MCF 10A (cell line): ENCODE data around the gene FAM181A. TPM values are rescaled to one million over a fixed set of nuclear protein-coding genes. Genes with fewer than 3 reads are reported as not detected.

ENCODE experiments used
- BruUV-seq: library from RNA; stranded (reverse); fragments of 400-500 nt; replicated peaks from 2 replicates; lab custom pipeline; 2021; lab: Mats Ljungman, UMichigan
- CTCF ChIA-PET: fragments of 300-600 bp; sonication (Branson Sonifier 250); formaldehyde crosslinking; extraction: SDS; loops from one replicate; lab custom pipeline; 2021; ENCODE audit warnings: antibody characterized with exemption, inconsistent platforms; lab: Yijun Ruan, JAX
- POLR2A ChIA-PET: fragments of 300-600, 350-650 bp; sonication (Branson Sonifier 250); formaldehyde crosslinking; extraction: SDS; loops from one replicate; lab custom pipeline; 2020; ENCODE audit warnings: antibody characterized with exemption, inconsistent platforms; lab: Yijun Ruan, JAX
- DNase-seq: peaks from one replicate; pipeline ENCODE4 v3.0.0-alpha.2; 2018; ENCODE audit not compliant: unreplicated experiment
- H3K27ac Mint-ChIP-seq: one replicate; pipeline ENCODE4 v1.8.0; 2022; ENCODE audit warnings: mild to moderate bottlenecking, low read depth, mixed read lengths; ENCODE audit not compliant: unreplicated experiment
- H3K27me3 Mint-ChIP-seq: one replicate; pipeline ENCODE4 v1.8.0; 2022; ENCODE audit warnings: mixed read lengths; ENCODE audit not compliant: insufficient read depth, unreplicated experiment
- H3K36me3 Mint-ChIP-seq: one replicate; pipeline ENCODE4 v1.8.0; 2022; ENCODE audit warnings: mild to moderate bottlenecking, moderate library complexity, mixed read lengths; ENCODE audit not compliant: insufficient read depth, unreplicated experiment
- H3K4me1 Mint-ChIP-seq: one replicate; pipeline ENCODE4 v1.8.0; 2022; ENCODE audit warnings: mixed read lengths; ENCODE audit not compliant: insufficient read depth, unreplicated experiment
- H3K4me3 Mint-ChIP-seq: one replicate; pipeline ENCODE4 v1.8.0; 2022; ENCODE audit warnings: mild to moderate bottlenecking, moderate library complexity, mixed read lengths; ENCODE audit not compliant: unreplicated experiment
- H3K9me3 Mint-ChIP-seq: one replicate; pipeline ENCODE4 v1.8.0; 2022; ENCODE audit warnings: mixed read lengths; ENCODE audit not compliant: unreplicated experiment
- CTCF ChIP-seq: fragments of 200-600 bp; IDR thresholded peaks from one replicate; pipeline ENCODE4 v1.8.0; 2022; ENCODE audit warnings: antibody characterized with exemption, mild to moderate bottlenecking; ENCODE audit not compliant: unreplicated experiment
- intact Hi-C: fragments of 100-400 bp; cut with micrococcal nuclease; formaldehyde crosslinking; loops from 2 replicates; pipeline ENCODE4 v1.14.1; 2022
- total RNA-seq: library from RNA; stranded (reverse); gene quantifications from 2 replicates; pipeline ENCODE4 v1.2.3, GENCODE V29; 2022

FAM181A gene
- total RNA-seq, 1 experiment from 2014 or later = not detected

- Mint-ChIP-seq H3K27ac (no peak overlapping the region), H3K4me1 (peaks cover 13% of the 10 kb centered on the region), H3K4me3 (no peak overlapping the region), H3K27me3 (no peaks in the 10 kb centered on the region), H3K9me3 (peaks cover 8% of the 10 kb centered on the region), H3K36me3 (no peaks in the 10 kb centered on the region)
- BruUV-seq = no TSS peak
- TF ChIP-seq CTCF = no peak
- POLR2A ChIA-PET = interaction anchor here (1.4 kb wide), 1 partner anchor 28 kb away, joined by 3 read pairs; no protein-coding TSS in a partner anchor
- intact Hi-C loops = no loop called here
- peak; percentile 32 for DNase-seq
- CTCF ChIA-PET = interaction anchor here (0.5 kb wide), 1 partner anchor 464 kb away, joined by 3 read pairs; no protein-coding TSS in a partner anchor
Measured at GRCh38 chr14:93965287-93965821, 38.2 kb downstream of the FAM181A start.

- no peak overlapping the region for H3K4me3 Mint-ChIP-seq
- DNase-seq = no peak
- H3K27ac Mint-ChIP-seq = no peak overlapping the region
- ChIA-PET CTCF (no interaction called here), POLR2A (interaction anchor here (1.4 kb wide), 1 partner anchor 29 kb away, joined by 3 read pairs; no protein-coding TSS in a partner anchor)
- peaks cover 8% of the 10 kb centered on the region for H3K9me3 Mint-ChIP-seq
- no peak for TF ChIP-seq CTCF
- H3K4me1 Mint-ChIP-seq = peaks cover 13% of the 10 kb centered on the region
- no peaks in the 10 kb centered on the region for H3K27me3 Mint-ChIP-seq
- intact Hi-C loops = no loop called here
- BruUV-seq = no TSS peak
- H3K36me3 Mint-ChIP-seq = no peaks in the 10 kb centered on the region
Measured at GRCh38 chr14:93965946-93966474, 38.9 kb downstream of the FAM181A start.

- CTCF ChIA-PET = interaction anchor here (1.0 kb wide), 1 partner anchor 28 kb away, joined by 3 read pairs; no protein-coding TSS in a partner anchor
- POLR2A ChIA-PET = no interaction called here
Measured at GRCh38 chr14:93967637-93968250, 40.6 kb downstream of the FAM181A start.

More at GRCh38 chr14:93967637-93968250, 40.6 kb downstream of the FAM181A start:
- peaks cover 13% of the 10 kb centered on the region for H3K4me1 Mint-ChIP-seq
- DNase-seq = no peak
- H3K9me3 Mint-ChIP-seq = peaks cover 8% of the 10 kb centered on the region
- intact Hi-C loops = no loop called here
- H3K27ac Mint-ChIP-seq = no peak overlapping the region
- TF ChIP-seq CTCF = no peak
- no peaks in the 10 kb centered on the region for H3K27me3 Mint-ChIP-seq
- no TSS peak for BruUV-seq
- no peaks in the 10 kb centered on the region for H3K36me3 Mint-ChIP-seq
- no peak overlapping the region for H3K4me3 Mint-ChIP-seq
